GM12878 (cell line): ENCODE results near the gene HGS. TPM values are rescaled to one million over a fixed set of nuclear protein-coding genes. Genes with fewer than 3 reads are reported as not detected.

Source experiments
- BCL11A ChIP-seq: IDR thresholded peaks from 2 replicates; pipeline ENCODE4 v1.6.1; 2011; ENCODE audit warnings: low read depth, low read length
- GABPA ChIP-seq: IDR thresholded peaks from 2 replicates; pipeline ENCODE4 v1.6.1; 2014; ENCODE audit warnings: antibody characterized with exemption, low read depth, mild to moderate bottlenecking, inconsistent platforms
- HCFC1 ChIP-seq: fragments of 150-350 bp; IDR thresholded peaks from 2 replicates; pipeline ENCODE4 v1.6.1; 2014; ENCODE audit warnings: low read length
- MEF2A ChIP-seq: IDR thresholded peaks from 2 replicates; pipeline ENCODE4 v1.6.1; 2011; ENCODE audit warnings: low read depth, mild to moderate bottlenecking, low read length, moderate library complexity; ENCODE audit not compliant: insufficient read depth
- NKRF ChIP-seq: fragments of 450-650 bp; conservative IDR thresholded peaks from 2 replicates; pipeline ENCODE4 v1.6.1; 2017; ENCODE audit warnings: mild to moderate bottlenecking, moderate library complexity
- POLR2A ChIP-seq: IDR thresholded peaks from 2 replicates; pipeline ENCODE4 v1.6.1; 2011; ENCODE audit warnings: low read depth, mild to moderate bottlenecking, low read length
- RAD21 ChIP-seq: IDR thresholded peaks from 2 replicates; pipeline ENCODE4 v1.6.1; 2011; ENCODE audit warnings: mild to moderate bottlenecking, low read depth, low read length, moderate library complexity; ENCODE audit not compliant: insufficient read depth
- SKIL ChIP-seq: fragments of 450-650 bp; IDR thresholded peaks from 2 replicates; pipeline ENCODE4 v1.6.1; 2017; ENCODE audit warnings: mild to moderate bottlenecking, low read depth, inconsistent platforms; ENCODE audit not compliant: poor library complexity, severe bottlenecking
- SMAD5 ChIP-seq: IDR thresholded peaks from 2 replicates; pipeline ENCODE4 v1.6.1; 2016; ENCODE audit warnings: antibody characterized with exemption, low read depth
- SREBF2 ChIP-seq: IDR thresholded peaks from 2 replicates; pipeline ENCODE4 v1.6.1; 2012; ENCODE audit warnings: mild to moderate bottlenecking, low read length
- WRNIP1 ChIP-seq: IDR thresholded peaks from 2 replicates; pipeline ENCODE4 v1.6.1; 2011; ENCODE audit warnings: low read depth, low read length, improper control_type of control experiment, borderline replicate concordance
- ZNF622 ChIP-seq: fragments of 450-650 bp; IDR thresholded peaks from 2 replicates; pipeline ENCODE4 v1.6.1; 2017; ENCODE audit warnings: mild to moderate bottlenecking, inconsistent platforms
- ZSCAN29 ChIP-seq: fragments of 450-650 bp; IDR thresholded peaks from 2 replicates; pipeline ENCODE4 v1.6.1; 2017; ENCODE audit warnings: mild to moderate bottlenecking, moderate library complexity
- polyA plus RNA-seq, 11 experiments: library from polyadenylated mRNA; depleted of rRNA in 4 of 11; unstranded in 6 of 11; stranded (reverse) in 5 of 11; fragments of >200 nt; fragmentation: Nextera tagmentation in 4 of 11; fragmentation: Illumina TruSeq in 1 of 11; extraction: Ambion mirVana in 4 of 11; extraction: Trizol in 1 of 11; gene quantifications; 1 replicate in 1 of 11; 2 replicates in 10 of 11; pipeline versions ENCODE4 v1.2.1 to v1.2.3, GENCODE V29; 2011 to 2016; ENCODE audit warnings: inconsistent platforms in 2 of 11, missing spikeins in 2 of 11, low read depth in 1 of 11
- total RNA-seq, 4 experiments: library from RNA; depleted of rRNA in 3 of 4; stranded (reverse); fragments of >200 nt in 3 of 4; fragmentation: Illumina TruSeq in 1 of 4; extraction: Trizol in 1 of 4; gene quantifications; 2 replicates each; pipeline versions ENCODE4 v1.2.1 to v1.2.3, GENCODE V29; 2013 to 2021
- TF ChIP-seq, protein P1 (sequence below): IDR thresholded peaks from 2 replicates; pipeline ENCODE4 v1.6.1; 2011; ENCODE audit warnings: low read depth, low read length, improper control_type of control experiment, borderline replicate concordance
- TF ChIP-seq, protein P2 (sequence below): fragments of 450-650 bp; IDR thresholded peaks from 2 replicates; pipeline ENCODE4 v1.6.1; 2017; ENCODE audit warnings: antibody characterized with exemption, mild to moderate bottlenecking, moderate library complexity
- TF ChIP-seq, protein P3 (sequence below), 3 experiments: IDR thresholded peaks in 2 of 3; conservative IDR thresholded peaks in 1 of 3; 2 replicates each; pipeline ENCODE4 v1.5.1; 2011; ENCODE audit warnings: low read depth in 3 of 3, low read length in 3 of 3, mild to moderate bottlenecking in 3 of 3, control low read depth in 2 of 3, moderate library complexity in 2 of 3, inconsistent platforms in 1 of 3, mixed read lengths in 1 of 3; ENCODE audit not compliant: control insufficient read depth in 2 of 3, insufficient read depth in 1 of 3; ENCODE audit errors: extremely low read depth in 1 of 3
- TF ChIP-seq, protein P4 (sequence below): fragments of 450-650 bp; IDR thresholded peaks from 2 replicates; pipeline ENCODE4 v1.6.1; 2014; ENCODE audit warnings: mild to moderate bottlenecking

HGS gene
- total and polyA plus RNA-seq, 10 of the 15 experiments (the other 5 are each of a cell fraction or from before 2014, with no cell fraction given): 2.2 to 85.6 (median 55.3) TPM

DNA sequence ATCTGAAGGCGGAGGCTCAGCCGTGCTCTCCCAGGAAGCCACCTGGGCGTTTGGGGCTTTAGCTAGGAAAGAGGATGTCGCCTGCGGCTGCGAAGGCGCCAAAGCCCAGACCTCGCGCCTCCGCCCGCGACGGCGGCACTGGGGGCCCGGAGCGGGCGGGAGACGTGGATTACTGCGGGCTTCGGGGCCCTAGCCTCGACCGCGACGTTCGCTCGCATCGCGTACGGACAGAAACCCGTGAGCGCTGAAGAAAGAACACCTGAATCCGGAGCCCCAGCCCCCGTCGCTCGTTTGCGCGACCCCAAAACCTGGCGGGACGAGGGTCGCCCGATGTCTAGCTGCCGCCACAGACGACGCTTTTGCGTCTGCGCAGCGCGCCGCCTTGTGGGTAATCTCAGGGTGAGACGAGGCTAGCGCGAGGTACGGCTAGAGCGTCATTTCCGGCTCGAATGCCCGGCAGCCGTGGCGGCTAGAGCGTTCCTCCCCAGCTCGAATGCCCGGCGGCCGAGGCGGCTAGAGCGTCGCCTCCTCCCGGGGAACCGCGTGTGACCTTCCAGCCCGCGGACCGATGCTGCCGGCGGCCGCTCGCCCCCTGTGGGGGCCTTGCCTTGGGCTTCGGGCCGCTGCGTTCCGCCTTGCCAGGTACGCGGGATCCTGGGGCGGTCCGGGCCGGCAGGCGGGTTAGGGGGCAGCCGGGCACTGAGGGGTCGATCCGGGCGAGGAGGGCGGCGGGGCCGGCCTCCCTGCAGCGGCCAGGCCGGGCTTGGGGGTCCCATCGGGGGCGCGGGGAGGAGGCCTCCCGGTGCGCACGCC is 19.3 kb downstream of the HGS start, which contains the start of gene MRPL12 (continued):
- TF ChIP-seq SKIL (no peak), POLR2A (peak; percentile 94), RAD21 (no peak), ZSCAN29 (no peak), NKRF (peak; percentile 94), MEF2A (0 out of 2 replicates have a peak, but pooled peaks have one; percentile 62), GABPA (peak; percentile 86), SREBF2 (no peak), WRNIP1 (0 out of 2 replicates have a peak, but pooled peaks have one; percentile 81), BCL11A (no peak), HCFC1 (peak; percentile 80), ZNF622 (no peak), SMAD5 (peak; percentile 82)
- TF ChIP-seq, protein P1, sequence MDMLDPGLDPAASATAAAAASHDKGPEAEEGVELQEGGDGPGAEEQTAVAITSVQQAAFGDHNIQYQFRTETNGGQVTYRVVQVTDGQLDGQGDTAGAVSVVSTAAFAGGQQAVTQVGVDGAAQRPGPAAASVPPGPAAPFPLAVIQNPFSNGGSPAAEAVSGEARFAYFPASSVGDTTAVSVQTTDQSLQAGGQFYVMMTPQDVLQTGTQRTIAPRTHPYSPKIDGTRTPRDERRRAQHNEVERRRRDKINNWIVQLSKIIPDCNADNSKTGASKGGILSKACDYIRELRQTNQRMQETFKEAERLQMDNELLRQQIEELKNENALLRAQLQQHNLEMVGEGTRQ: no peak
- TF ChIP-seq, protein P2, sequence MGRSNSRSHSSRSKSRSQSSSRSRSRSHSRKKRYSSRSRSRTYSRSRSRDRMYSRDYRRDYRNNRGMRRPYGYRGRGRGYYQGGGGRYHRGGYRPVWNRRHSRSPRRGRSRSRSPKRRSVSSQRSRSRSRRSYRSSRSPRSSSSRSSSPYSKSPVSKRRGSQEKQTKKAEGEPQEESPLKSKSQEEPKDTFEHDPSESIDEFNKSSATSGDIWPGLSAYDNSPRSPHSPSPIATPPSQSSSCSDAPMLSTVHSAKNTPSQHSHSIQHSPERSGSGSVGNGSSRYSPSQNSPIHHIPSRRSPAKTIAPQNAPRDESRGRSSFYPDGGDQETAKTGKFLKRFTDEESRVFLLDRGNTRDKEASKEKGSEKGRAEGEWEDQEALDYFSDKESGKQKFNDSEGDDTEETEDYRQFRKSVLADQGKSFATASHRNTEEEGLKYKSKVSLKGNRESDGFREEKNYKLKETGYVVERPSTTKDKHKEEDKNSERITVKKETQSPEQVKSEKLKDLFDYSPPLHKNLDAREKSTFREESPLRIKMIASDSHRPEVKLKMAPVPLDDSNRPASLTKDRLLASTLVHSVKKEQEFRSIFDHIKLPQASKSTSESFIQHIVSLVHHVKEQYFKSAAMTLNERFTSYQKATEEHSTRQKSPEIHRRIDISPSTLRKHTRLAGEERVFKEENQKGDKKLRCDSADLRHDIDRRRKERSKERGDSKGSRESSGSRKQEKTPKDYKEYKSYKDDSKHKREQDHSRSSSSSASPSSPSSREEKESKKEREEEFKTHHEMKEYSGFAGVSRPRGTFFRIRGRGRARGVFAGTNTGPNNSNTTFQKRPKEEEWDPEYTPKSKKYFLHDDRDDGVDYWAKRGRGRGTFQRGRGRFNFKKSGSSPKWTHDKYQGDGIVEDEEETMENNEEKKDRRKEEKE: no peak
- TF ChIP-seq, protein P3, sequence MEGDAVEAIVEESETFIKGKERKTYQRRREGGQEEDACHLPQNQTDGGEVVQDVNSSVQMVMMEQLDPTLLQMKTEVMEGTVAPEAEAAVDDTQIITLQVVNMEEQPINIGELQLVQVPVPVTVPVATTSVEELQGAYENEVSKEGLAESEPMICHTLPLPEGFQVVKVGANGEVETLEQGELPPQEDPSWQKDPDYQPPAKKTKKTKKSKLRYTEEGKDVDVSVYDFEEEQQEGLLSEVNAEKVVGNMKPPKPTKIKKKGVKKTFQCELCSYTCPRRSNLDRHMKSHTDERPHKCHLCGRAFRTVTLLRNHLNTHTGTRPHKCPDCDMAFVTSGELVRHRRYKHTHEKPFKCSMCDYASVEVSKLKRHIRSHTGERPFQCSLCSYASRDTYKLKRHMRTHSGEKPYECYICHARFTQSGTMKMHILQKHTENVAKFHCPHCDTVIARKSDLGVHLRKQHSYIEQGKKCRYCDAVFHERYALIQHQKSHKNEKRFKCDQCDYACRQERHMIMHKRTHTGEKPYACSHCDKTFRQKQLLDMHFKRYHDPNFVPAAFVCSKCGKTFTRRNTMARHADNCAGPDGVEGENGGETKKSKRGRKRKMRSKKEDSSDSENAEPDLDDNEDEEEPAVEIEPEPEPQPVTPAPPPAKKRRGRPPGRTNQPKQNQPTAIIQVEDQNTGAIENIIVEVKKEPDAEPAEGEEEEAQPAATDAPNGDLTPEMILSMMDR (IDR thresholded peaks at IDR 0.05 in 2 of 3, conservative IDR thresholded peaks at IDR 0.05 in 1 of 3; ENCODE audit: control insufficient read depth in 2 of 3, extremely low read depth in 1 of 3, insufficient read depth in 1 of 3, low read depth in 3 of 3, low read length in 3 of 3): no peak
- TF ChIP-seq, protein P4, sequence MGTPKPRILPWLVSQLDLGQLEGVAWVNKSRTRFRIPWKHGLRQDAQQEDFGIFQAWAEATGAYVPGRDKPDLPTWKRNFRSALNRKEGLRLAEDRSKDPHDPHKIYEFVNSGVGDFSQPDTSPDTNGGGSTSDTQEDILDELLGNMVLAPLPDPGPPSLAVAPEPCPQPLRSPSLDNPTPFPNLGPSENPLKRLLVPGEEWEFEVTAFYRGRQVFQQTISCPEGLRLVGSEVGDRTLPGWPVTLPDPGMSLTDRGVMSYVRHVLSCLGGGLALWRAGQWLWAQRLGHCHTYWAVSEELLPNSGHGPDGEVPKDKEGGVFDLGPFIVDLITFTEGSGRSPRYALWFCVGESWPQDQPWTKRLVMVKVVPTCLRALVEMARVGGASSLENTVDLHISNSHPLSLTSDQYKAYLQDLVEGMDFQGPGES: no peak
